ENCODE measurements around the gene MUCL3.
A peak's percentile ranks its signal among the peaks of the same experiment; 100 is the strongest.
"Not testable (repeated sequence)": the region's sequence is repeated elsewhere in the genome, so short reads cannot be mapped to it uniquely, and the experiment has no call there.

The MUCL3 gene

GRCh38 chr6:30908700-30909099, 32.1 kb upstream of the MUCL3 start:
- Mint-ChIP-seq H3K9me3 (no peaks in the 10 kb centered on the region), H3K4me1 (peaks cover 28% of the 10 kb centered on the region), H3K36me3 (ENCODE audit: low read depth) (peaks cover 30% of the 10 kb centered on the region), H3K4me3 (peak overlapping the region; percentile 98 to 100 (median 99)), H3K27me3 (ENCODE audit: low read depth) (no peaks in the 10 kb centered on the region), H3K27ac (peak overlapping the region; percentile 43 to 86 (median 86))
- no peak for TF ChIP-seq CTCF (IDR thresholded peaks at IDR 0.05; ENCODE audit: unreplicated experiment in 3 of 3)

GRCh38 chr6:30910473-30910872, 30.3 kb upstream of the MUCL3 start:
- H3K27ac Mint-ChIP-seq; H3K9me3 Mint-ChIP-seq; H3K27me3 Mint-ChIP-seq (ENCODE audit: low read depth): not testable (repeated sequence)
- Mint-ChIP-seq H3K4me1 (peaks cover 38% of the 10 kb centered on the region), H3K36me3 (ENCODE audit: low read depth) (peaks cover 30% of the 10 kb centered on the region), H3K4me3 (peak overlapping the region; percentile 60 to 99 (median 69))

- H3K4me3 Mint-ChIP-seq, result peak overlapping the region; percentile 82 to 94 (median 88)
- H3K36me3 Mint-ChIP-seq (ENCODE audit: low read depth), result peaks cover 46% of the 10 kb centered on the region
- TF ChIP-seq CTCF (IDR thresholded peaks at IDR 0.05; ENCODE audit: unreplicated experiment in 3 of 3), result no peak
- H3K27me3 Mint-ChIP-seq (ENCODE audit: low read depth), result no peaks in the 10 kb centered on the region
- H3K27ac Mint-ChIP-seq, result peak overlapping the region; percentile 67 to 94 (median 85)
- no peaks in the 10 kb centered on the region for H3K9me3 Mint-ChIP-seq
- peaks cover 54% of the 10 kb centered on the region for H3K4me1 Mint-ChIP-seq
Measured at GRCh38 chr6:30912746-30913520, 27.8 kb upstream of the MUCL3 start.

- Mint-ChIP-seq H3K4me3 (peak overlapping the region; percentile 82 to 94 (median 88)), H3K9me3 (no peaks in the 10 kb centered on the region), H3K27ac (peak overlapping the region; percentile 67 to 94 (median 85)), H3K4me1 (peaks cover 46% of the 10 kb centered on the region), H3K27me3 (ENCODE audit: low read depth) (no peaks in the 10 kb centered on the region), H3K36me3 (ENCODE audit: low read depth) (peaks cover 47% of the 10 kb centered on the region)
- TF ChIP-seq CTCF (IDR thresholded peaks at IDR 0.05; ENCODE audit: unreplicated experiment in 3 of 3), result no peak
Measured at GRCh38 chr6:30913721-30914075, 27.1 kb upstream of the MUCL3 start.

- peak within 1 kb of the TSS; percentile 82 to 94 (median 88) for H3K4me3 Mint-ChIP-seq
- H3K36me3 Mint-ChIP-seq (ENCODE audit: low read depth), result peaks cover 50% of the 10 kb centered on the region
- TF ChIP-seq CTCF (IDR thresholded peaks at IDR 0.05; ENCODE audit: unreplicated experiment in 3 of 3), result peak; percentile 21 to 46 (median 29)
- no peaks in the 10 kb centered on the region for H3K9me3 Mint-ChIP-seq
- no peaks in the 10 kb centered on the region for H3K27me3 Mint-ChIP-seq (ENCODE audit: low read depth)
- H3K27ac Mint-ChIP-seq, result peak within 1 kb of the TSS; percentile 85 to 94 (median 91)
- H3K4me1 Mint-ChIP-seq, result peaks cover 41% of the 10 kb centered on the region
Measured at GRCh38 chr6:30914076-30914853, 26.5 kb upstream of the MUCL3 start, which contains the start of gene VARS2. Gene VARS2, plus strand, starts transcription at chr6:30914238. Its CDS starts 599 bp downstream, at chr6:30914837.

GRCh38 chr6:30914854-30915590, 25.8 kb upstream of the MUCL3 start:
- Mint-ChIP-seq H3K9me3 (no peaks in the 10 kb centered on the region), H3K4me1 (peaks cover 40% of the 10 kb centered on the region), H3K4me3 (peak overlapping the region; percentile 82 to 94 (median 88)), H3K27me3 (ENCODE audit: low read depth) (no peaks in the 10 kb centered on the region), H3K27ac (peak overlapping the region; percentile 85 to 94 (median 91)), H3K36me3 (ENCODE audit: low read depth) (peaks cover 55% of the 10 kb centered on the region)
- no peak for TF ChIP-seq CTCF (IDR thresholded peaks at IDR 0.05; ENCODE audit: unreplicated experiment in 3 of 3)
